ENCODE measurements around the gene PPP1R36. TPM values are rescaled to one million over a fixed set of nuclear protein-coding genes. Genes with fewer than 3 reads are reported as not detected.

Gene PPP1R36
- total and polyA plus RNA-seq, 2 experiments from 2014 or later = 0.23 TPM; not detected in 1

GRCh38 chr14:64536488-64537245 lies 13.1 kb upstream of the PPP1R36 start:
- H3K27me3 ChIP-seq = no peaks in the 10 kb centered on the region
- no peak for TF ChIP-seq CTCF (IDR thresholded peaks at IDR 0.05; ENCODE audit: poor library complexity)
- TF ChIP-seq EZH2phosphoT487 (IDR thresholded peaks at IDR 0.05; ENCODE audit: low read depth, severe bottlenecking, unreplicated experiment) = no peak
- no peak for TF ChIP-seq EZH2 (IDR thresholded peaks at IDR 0.05; ENCODE audit: borderline replicate concordance)
- no peak overlapping the region for H2AFZ ChIP-seq
- H3K4me3 ChIP-seq = no peak overlapping the region
- no peaks in the 10 kb centered on the region for H3K9me3 ChIP-seq (ENCODE audit: low read depth)
- WGBS (ENCODE audit: low lambda C conversion rate, missing lambda C conversion rate) = 84% methylated on average over 4 of the region's 4 CpGs
- H3K4me2 ChIP-seq = no peak overlapping the region
- H3K27ac ChIP-seq = no peak overlapping the region
- H3K4me1 ChIP-seq (ENCODE audit: insufficient read depth) = peaks cover 6% of the 10 kb centered on the region
- H3K36me3 ChIP-seq (replicated peaks; ENCODE audit: insufficient read depth, low read depth) = no peaks in the 10 kb centered on the region
- no peaks in the 10 kb centered on the region for H3K79me2 ChIP-seq
- DNase-seq (ENCODE audit: low spot score) = no peak
- H4K20me1 ChIP-seq (ENCODE audit: insufficient read depth, poor library complexity, severe bottlenecking) = no peaks in the 10 kb centered on the region
- H3K9me2 ChIP-seq (replicated peaks; ENCODE audit: insufficient read depth) = no peaks in the 10 kb centered on the region

- 50% methylated on average over 79 of the region's 79 CpGs for WGBS (ENCODE audit: low lambda C conversion rate, missing lambda C conversion rate)
- H3K79me2 ChIP-seq = no peaks in the 10 kb centered on the region
- no peaks in the 10 kb centered on the region for H4K20me1 ChIP-seq (ENCODE audit: insufficient read depth, poor library complexity, severe bottlenecking)
- peak within 1 kb of the TSS; percentile 98 for H2AFZ ChIP-seq
- peaks cover 6% of the 10 kb centered on the region for H3K4me1 ChIP-seq (ENCODE audit: insufficient read depth)
- H3K36me3 ChIP-seq (replicated peaks; ENCODE audit: insufficient read depth, low read depth) = no peaks in the 10 kb centered on the region
- no peaks in the 10 kb centered on the region for H3K27me3 ChIP-seq
- H3K4me2 ChIP-seq = peak within 1 kb of the TSS; percentile 83
- peak; percentile 97 for DNase-seq (ENCODE audit: low spot score)
- H3K9me3 ChIP-seq (ENCODE audit: low read depth) = no peaks in the 10 kb centered on the region
- H3K27ac ChIP-seq = peak within 1 kb of the TSS; percentile 84
- TF ChIP-seq EZH2 (IDR thresholded peaks at IDR 0.05; ENCODE audit: borderline replicate concordance) (no peak), CTCF (IDR thresholded peaks at IDR 0.05; ENCODE audit: poor library complexity) (peak; percentile 77), EZH2phosphoT487 (IDR thresholded peaks at IDR 0.05; ENCODE audit: low read depth, severe bottlenecking, unreplicated experiment) (no peak)
- no peaks in the 10 kb centered on the region for H3K9me2 ChIP-seq (replicated peaks; ENCODE audit: insufficient read depth)
- H3K4me3 ChIP-seq = peak within 1 kb of the TSS; percentile 40
Observed at GRCh38 chr14:64540208-64541202, 9.3 kb upstream of the PPP1R36 start, which contains the start of gene HSPA2. Gene HSPA2, plus strand, starts transcription at chr14:64540741. Its CDS starts 109 bp downstream, at chr14:64540850.

- Histone ChIP-seq H2AFZ (no peak overlapping the region), H3K4me2 (no peak overlapping the region)
- WGBS (ENCODE audit: low lambda C conversion rate, missing lambda C conversion rate) = 99% methylated on average over 64 of the region's 73 CpGs
Observed at GRCh38 chr14:64541261-64541971, 8.3 kb upstream of the PPP1R36 start.

More at GRCh38 chr14:64541261-64541971, 8.3 kb upstream of the PPP1R36 start:
- Histone ChIP-seq H3K9me3 (ENCODE audit: low read depth) (no peaks in the 10 kb centered on the region), H3K4me1 (ENCODE audit: insufficient read depth) (peaks cover 6% of the 10 kb centered on the region), H3K27ac (no peak overlapping the region), H3K27me3 (no peaks in the 10 kb centered on the region), H3K79me2 (no peaks in the 10 kb centered on the region), H3K36me3 (replicated peaks; ENCODE audit: insufficient read depth, low read depth) (no peaks in the 10 kb centered on the region), H3K4me3 (no peak overlapping the region), H3K9me2 (replicated peaks; ENCODE audit: insufficient read depth) (no peaks in the 10 kb centered on the region), H4K20me1 (ENCODE audit: insufficient read depth, poor library complexity, severe bottlenecking) (no peaks in the 10 kb centered on the region)
- no peak for TF ChIP-seq EZH2 (IDR thresholded peaks at IDR 0.05; ENCODE audit: borderline replicate concordance)
- TF ChIP-seq EZH2phosphoT487 (IDR thresholded peaks at IDR 0.05; ENCODE audit: low read depth, severe bottlenecking, unreplicated experiment) = no peak
- TF ChIP-seq CTCF (IDR thresholded peaks at IDR 0.05; ENCODE audit: poor library complexity) = no peak
- no peak for DNase-seq (ENCODE audit: low spot score)
